SK-N-SH treated with all-trans-retinoic acid at 6 μM for 48 hours (cell line): Measurements from ENCODE around the gene WNK1.

ENCODE experiments used
- BACH2 ChIP-seq: fragments of 250-450 bp; sonication (Bioruptor Pico); IDR thresholded peaks from 2 replicates; pipeline ENCODE4 v1.9.0; 2021; ENCODE audit warnings: mild to moderate bottlenecking, borderline replicate concordance
- CSDC2 ChIP-seq: fragments of 250-450 bp; sonication (Bioruptor Pico); IDR thresholded peaks from 2 replicates; pipeline ENCODE4 v1.5.0; 2020; ENCODE audit warnings: mild to moderate bottlenecking, moderate library complexity
- ESRRG ChIP-seq: fragments of 250-450 bp; sonication (Bioruptor Pico); IDR thresholded peaks from 2 replicates; pipeline ENCODE4 v1.6.1; 2021; ENCODE audit warnings: mild to moderate bottlenecking
- PATZ1 ChIP-seq: fragments of 250-450 bp; sonication (Bioruptor Pico); IDR thresholded peaks from 2 replicates; pipeline ENCODE4 v1.8.0; 2020; ENCODE audit warnings: mild to moderate bottlenecking, moderate library complexity, borderline replicate concordance
- POU6F1 ChIP-seq: fragments of 250-450 bp; sonication (Bioruptor Pico); IDR thresholded peaks from 2 replicates; pipeline ENCODE4 v1.8.0; 2021; ENCODE audit warnings: low read depth, mild to moderate bottlenecking, moderate library complexity, borderline replicate concordance
- PPARA ChIP-seq: fragments of 250-450 bp; sonication (Bioruptor Pico); IDR thresholded peaks from 2 replicates; pipeline ENCODE4 v1.5.0; 2020; ENCODE audit warnings: mild to moderate bottlenecking, borderline replicate concordance
- SNAI2 ChIP-seq: fragments of 250-450 bp; sonication (Bioruptor Pico); IDR thresholded peaks from 2 replicates; pipeline ENCODE4 v1.5.0; 2020; ENCODE audit warnings: mild to moderate bottlenecking, moderate library complexity
- ZFP3 ChIP-seq: fragments of 250-450 bp; sonication (Bioruptor Pico); IDR thresholded peaks from 2 replicates; pipeline ENCODE4 v1.5.0; 2020; ENCODE audit warnings: mild to moderate bottlenecking, moderate library complexity

- TF ChIP-seq ZFP3 (CRISPR knock-in tag), result no peak
- no peak for TF ChIP-seq POU6F1 (CRISPR knock-in tag)
- no peak for TF ChIP-seq BACH2 (CRISPR knock-in tag)
- TF ChIP-seq CSDC2 (CRISPR knock-in tag), result no peak
- no peak for TF ChIP-seq ESRRG
- no peak for TF ChIP-seq SNAI2
- TF ChIP-seq PATZ1 (CRISPR knock-in tag), result no peak
- no peak for TF ChIP-seq PPARA
Measured at GRCh38 chr12:916712-917445, 164.5 kb downstream of the WNK1 start.
